DMS114 treated with DMSO at 0.1 percent for 48 hours (cell line): ENCODE data around the gene RAD51AP2.
"Not testable (repeated sequence)": the region's sequence is repeated elsewhere in the genome, so short reads cannot be mapped to it uniquely, and the experiment has no call there.

Source experiments
- DNase-seq: peaks from one replicate; lab custom pipeline; 2025; ENCODE audit not compliant: unreplicated experiment; lab: John Stamatoyannopoulos, UW

RAD51AP2 gene

DNA sequence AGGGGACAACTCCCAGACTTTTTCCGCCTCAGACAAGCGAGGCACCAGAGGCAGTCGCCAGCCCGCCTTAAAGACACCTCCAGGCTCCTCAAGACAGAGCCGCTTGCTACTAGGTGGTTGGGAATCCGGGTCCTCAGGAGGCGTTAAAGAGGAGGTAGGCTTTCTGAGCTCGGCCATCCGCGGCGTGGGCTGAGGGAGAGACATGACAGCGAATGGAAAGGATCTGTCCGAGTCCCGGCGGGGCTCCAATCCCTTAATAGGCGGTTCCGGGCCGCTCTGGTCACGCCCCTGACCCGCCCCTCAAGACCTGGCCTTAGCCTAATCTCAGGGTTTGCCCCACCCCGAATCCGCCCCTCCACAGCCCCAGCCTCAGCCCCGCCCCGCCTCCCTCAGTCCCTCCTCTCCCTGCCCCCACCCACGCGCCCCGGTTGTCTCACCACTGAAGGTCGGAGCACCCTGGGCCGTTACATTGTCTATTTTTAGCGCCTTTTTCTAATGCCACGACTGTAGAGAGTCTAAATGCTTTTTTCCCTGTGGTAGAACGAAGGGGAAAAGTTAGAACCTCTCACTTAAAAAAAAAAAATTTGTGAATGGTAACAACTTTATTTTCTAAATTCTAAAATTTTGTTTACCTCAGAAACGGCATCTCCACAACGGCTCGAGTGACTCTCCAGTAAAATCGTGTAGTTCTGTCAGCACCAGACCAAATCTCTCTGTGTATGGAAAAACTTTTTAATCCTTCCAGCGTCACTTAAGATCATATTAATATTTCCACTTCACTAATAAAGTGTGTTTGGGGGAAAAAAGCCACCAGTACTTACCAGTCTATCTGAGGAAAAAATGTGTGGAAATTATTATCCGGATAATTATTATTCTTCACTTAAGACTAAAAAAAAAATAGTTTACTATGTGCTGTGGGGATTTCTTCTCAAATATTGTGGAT, at the start of gene RAD51AP2:
Gene RAD51AP2 (minus strand): TSS at position 229 of the 943 bp plus-strand sequence. CDS start 25 bp downstream, at position 204.
- no peak for DNase-seq

DNA sequence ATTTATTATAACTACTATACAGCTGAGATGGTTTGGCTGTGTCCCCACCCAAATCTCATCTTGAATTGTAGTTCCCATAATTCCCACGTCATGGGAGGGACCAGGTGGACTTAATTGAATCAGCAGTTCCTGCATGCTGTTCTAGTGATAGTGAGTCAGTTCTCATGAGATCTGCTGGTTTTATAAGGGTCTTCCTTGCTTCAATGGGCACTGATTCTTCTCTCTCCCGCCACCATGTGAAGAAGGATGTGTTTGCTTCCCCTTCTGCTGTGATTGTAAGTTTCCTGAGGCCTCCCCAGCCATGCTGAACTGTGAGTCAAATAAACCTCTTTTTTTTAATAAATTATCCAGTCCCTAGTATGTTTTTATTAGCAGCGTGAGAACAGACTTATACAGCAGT, 47.5 kb upstream of the RAD51AP2 start:
- not testable (repeated sequence) for DNase-seq

DNA sequence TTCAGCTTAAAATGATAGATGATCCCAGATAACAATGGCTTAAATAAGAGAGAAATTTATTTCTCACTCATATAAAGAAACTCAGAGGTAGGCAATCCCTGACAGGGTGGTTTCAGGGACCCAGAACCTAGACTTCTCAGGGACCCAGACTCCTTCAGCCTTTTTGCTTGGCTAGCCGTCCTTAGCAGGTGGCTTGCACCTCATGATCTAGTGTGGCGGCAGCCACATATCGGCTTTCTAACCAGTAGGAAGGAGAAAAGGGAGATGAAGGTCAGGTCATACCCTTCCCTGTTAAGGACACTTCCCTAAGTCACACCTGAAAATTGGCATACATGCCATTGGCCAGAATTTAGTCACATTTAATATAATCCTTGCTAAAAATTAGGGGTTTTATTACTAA, 40.6 kb upstream of the RAD51AP2 start:
- DNase-seq, result no peak

DNA sequence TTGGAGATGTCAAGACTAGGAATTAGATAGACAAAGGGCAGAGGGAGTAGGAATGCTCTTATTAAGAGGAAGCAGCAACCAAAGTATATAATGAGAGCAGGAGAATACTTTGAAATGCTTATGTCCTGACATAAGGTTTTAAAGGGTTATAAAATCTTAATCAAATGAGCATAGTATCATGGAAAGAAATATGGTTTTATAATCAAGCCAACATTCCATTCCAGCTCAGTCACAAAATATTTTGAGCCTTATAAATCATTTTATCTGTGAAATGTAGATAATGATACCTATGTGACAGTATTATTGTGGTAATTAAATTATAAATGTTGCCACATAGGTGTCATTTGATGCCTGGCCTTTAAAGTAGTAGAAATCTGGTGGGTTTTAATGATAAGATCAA, 39.8 kb upstream of the RAD51AP2 start:
- DNase-seq, result no peak

DNA sequence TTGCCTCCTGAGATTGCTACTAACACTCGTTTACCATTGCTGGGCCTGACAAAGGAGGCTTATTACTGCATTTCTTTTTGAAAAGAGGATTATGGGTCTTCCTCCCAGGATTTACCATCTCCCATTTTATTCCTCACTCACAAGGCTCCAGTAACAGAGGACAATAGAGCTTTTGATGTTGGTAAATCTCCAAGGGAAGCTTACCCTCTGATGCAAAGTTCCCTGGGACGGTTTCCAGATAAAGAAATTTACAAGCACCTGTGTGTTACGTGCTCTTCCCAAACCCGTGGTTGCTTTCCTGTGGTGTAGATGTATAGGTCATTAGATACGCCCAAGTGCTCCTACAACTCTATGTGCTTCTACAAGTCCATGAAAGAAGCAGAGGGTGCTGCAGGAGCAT, 39.4 kb upstream of the RAD51AP2 start:
- DNase-seq, result no peak

DNA sequence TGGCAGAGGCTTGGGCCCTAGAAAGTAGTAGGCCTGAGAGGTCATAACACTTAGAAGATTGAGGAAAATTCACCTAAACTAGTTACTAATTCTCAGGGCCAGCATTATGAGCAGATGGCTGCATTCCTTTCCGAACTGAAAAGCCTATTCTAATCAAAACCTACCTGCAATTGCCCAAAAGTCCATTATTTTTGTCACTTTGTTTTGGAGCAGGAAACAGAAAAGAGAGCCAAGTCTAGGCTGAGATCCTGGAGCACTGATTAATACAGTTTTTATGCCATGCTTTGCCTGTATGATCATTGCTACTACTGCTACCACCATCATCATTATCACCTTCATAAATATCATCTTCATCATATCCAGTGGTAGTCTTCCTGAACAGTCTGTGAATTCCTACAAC, 36.9 kb upstream of the RAD51AP2 start:
- DNase-seq, result no peak

DNA sequence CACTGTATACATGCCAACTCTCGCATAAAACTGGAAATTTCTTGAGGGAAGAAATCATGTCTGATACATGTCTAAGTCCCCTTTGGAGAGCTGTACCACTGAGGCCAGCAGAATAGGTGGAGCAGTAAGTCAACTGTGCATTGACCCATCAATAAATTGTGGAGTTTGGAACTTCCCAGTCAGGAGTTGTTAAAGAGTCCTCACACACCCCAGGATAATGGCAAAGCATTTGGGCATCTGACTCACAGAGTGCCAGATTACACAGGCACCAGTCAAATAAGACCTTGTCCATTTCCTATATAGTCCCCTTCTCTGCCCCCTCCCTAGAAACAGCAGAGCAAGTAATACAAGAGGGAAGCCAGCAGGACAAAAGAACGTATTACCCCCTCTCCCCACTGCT, 32.7 kb upstream of the RAD51AP2 start:
- no peak for DNase-seq

DNA sequence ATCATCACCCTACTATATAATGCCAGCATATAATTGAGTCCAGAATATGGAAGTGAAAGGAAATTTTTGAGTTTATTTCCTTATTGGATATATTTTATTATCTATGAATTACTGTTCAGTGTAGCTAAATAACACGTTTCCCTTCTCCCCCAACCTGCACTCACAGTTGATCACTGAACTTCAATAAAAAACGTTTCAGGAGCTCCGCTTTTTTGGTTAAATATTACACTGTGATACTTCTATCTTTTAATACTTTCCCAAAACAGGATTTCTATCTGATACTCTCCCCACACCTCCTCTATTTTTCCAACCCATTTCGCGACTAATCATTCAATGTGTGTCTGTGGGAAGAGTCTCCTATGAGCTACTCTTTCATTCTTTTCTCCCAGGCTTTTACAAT, 29.5 kb upstream of the RAD51AP2 start:
- no peak for DNase-seq

DNA sequence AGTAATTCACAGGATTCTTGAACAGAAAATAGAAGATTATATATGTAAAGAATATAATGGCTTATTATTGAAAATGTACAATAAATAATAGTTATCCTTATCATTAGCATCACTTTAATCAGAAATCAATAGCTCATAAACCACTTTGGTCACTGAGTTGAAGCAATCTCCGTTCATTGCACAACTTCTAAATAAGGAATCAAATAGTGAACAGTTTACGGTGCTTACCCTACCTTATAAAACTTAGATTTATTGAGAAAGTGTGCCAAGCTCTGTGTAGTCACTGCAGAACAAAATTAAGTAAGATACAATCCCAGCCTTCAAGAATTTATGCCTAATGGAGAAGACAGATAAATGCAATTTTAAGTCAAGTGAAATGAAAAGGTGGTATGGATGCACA, 29.0 kb upstream of the RAD51AP2 start:
- DNase-seq, result no peak

DNA sequence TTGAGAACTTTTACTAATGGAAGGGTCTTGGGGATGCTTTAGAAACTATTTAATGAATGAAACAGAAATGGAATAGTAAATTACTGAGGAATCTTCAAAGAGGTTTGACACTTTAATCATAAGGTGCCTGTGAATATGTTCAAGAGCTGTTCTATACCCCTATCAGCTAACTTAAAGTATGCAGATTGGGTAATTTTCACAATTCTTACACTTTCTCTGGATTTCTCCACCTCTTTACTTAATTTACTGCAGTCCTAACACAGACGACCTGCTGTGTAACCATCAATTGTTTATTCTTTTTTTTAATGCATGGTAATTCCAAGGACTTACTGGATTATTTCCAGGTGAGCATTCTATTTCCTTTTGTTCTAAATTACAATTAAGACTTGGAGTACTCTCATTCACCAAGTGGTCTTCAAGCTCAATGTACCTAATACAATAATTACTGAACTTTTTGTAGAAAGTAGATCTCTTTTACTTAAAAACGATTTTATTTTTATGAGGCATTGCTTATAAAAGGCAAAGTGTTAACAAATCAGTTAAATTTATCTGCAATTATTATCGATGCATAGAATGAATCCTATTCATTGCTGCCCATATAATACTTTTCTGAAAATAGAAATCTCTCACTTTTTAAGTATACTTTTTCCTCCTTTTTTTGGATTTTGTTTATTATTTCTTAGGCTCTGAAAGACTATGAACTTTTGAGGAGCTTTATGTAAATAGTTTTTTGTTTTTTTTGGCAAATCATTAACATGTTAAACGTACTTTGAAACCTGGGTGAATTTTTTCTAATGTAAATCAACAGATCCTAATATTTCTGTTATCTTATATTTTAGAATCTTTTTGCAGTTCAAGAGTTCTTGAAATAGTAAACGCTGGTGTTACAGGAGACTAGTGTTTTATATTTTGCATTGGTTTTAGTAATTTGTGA, 27.7 kb upstream of the RAD51AP2 start:
- no peak for DNase-seq

DNA sequence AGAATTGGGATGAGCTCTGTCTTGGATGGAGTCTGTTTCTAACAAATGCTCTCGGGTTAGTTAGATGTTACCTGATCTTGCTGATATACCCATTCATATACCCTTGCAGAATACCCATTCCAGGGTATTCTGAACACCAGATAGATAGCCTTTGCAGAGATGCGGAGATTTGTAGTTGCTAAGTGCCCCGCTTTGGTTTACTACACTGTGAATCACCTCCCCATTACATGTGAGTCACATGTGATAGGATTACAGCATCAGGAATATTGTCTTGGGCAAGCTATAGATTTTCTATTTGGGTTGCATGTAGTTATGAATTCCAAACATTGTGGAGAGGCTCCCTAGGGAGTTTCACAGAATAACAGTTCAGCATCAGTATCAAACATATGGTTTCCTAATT, 26.0 kb upstream of the RAD51AP2 start:
- DNase-seq, result no peak

DNA sequence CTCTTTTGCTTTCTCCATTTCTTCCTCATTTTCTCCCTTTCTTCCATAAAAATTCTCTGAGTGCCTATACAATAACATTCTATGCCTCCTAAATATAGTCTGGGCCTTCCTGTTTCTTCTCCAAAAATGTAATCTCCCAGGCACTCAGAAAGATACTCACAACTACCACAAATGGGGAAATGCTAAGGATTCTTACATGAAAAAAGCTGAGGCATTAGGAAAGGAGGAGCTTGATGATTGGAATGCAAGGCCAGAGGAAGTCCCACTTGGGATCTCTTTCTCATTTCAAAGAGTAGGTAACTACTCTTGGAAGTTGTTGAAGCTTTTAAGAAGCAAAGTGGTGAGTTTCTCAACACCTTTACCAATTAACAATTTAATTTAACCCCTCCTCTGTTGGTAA, 25.6 kb upstream of the RAD51AP2 start:
- DNase-seq, result no peak

DNA sequence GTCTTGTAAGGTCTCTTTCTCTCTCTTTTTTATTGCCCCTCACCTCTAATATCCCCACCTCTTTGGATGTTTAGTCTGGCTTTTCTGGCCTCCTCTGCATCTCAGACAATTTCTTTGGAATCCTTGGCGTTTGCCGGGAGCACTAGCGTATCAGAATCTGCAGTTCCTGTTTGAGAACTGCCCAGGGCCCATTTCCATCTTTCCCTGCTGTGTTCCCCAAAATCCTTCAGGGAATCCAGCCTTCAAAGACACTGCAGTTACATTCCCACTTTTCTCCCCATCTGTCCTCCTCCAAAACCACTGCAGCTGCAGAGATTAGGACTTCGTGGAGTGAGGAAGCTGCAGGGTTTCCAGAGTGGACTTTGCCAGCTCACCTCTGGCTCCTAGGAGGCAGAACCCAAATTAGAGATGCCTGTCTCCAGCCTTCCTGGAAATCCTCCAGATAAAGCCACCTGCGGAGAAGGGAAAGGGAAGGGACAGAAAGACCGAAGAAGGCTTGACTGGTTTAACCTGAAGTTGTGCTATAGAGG, 25.0 kb upstream of the RAD51AP2 start:
- no peak for DNase-seq

DNA sequence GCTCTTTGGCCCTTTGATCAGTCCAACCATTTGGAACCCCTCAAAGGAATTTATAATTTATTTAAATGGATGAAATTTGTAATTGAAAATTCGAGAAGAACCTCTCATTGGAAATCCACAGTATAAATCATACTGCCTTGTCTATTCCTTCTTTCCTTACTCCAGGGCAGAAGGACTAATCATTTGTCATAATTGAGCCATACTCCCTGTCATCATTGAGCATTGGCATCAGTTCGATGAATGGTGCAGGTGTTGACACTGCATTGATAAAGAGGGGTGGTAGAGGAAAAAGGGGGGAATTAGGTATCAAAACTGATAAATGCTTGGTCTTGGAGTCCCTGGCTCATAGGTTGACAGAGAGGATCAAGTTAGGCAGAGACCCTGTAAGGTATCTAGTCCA, 24.2 kb upstream of the RAD51AP2 start:
- no peak for DNase-seq

DNA sequence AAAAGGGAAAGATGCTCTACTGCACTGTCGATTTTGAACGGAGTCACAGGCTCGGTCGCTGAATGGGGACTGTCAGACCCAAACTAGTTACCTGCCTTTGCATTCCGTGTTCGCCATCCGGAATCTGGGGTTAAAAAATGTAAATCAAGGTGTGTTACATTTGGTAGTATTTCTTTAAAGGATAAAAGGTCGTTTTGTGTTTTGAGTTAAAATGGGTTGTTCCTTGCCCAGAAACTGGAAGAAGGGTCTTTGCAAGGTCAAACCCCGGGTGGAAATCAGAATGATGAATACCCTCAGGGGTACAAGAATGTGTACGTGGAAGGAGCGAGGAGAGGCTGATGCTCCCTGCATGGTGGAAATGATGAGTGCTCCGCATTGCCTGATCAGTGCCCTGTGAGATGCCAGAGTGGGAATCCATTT, 23.3 kb upstream of the RAD51AP2 start:
- no peak for DNase-seq

DNA sequence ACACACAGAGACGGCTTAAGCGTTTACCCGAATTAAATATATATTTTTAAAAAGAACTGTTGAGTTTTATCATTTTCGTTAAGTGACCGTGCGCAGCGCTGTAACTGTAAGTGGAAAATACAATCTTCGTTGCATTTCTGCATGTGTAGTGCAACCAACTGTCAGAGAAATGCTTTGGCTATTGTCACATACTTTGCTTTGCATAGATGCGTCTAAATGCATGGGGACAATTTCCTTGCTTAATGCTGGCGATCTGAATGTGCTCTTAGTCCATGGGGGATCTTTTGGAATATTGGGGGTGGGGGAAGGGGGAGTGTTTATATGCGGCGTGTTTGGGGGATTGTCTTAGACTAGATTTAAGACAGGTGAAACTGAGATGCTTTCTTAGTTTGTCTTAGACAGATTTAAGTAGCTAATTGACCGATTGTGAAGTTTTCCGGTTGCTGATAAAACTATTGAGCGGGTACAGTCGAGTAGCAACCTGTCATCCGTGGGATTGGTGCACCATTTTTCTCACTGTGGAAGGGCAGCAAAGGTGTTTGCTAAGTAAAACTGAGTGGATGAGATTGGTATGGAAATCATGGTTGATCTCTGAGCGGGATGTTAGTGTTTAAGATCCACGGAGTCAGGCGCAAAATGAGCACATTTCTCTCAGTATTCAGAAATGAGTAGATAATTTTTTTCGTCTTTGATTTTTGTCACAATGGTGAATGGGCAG, 22.7 kb upstream of the RAD51AP2 start:
- DNase-seq, result no peak

DNA sequence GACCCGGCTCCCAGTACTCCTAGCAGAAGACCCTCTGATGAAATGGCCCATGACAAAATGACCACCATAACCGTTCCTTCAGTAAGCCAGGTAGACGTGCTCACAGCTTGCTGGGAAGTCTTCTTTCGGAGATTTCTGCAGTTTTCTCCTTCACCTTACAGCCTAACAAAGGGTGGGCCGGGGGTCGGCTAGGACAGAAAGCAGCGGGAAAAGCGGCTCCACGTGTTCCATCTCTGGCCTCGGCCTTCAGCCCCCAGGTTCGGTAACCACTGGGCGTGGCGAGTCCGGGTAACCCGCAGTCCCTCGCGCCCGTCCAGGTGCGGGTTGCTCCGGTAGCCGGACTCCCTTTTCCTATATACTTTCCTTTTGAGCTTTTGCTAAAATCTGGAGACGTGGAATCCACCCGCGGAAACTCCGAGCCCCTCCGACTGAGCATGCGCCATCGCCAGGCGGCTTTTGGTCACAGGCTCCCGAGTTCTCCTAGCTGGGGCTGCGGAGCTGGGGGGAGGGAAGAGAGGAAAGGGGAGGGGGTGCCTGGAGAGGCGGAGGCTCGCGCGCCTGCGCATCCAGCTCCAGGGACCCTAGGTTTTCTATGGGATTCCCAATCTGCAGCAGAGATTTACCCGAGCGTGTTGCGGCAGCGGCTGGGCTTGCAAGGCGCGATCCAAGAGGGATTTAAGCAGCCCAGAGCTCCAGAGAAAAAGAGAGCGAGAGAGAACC, 22.0 kb upstream of the RAD51AP2 start, which contains the start of gene VSNL1:
Gene VSNL1 (plus strand): TSS at position 604 of the 720 bp plus-strand sequence. CDS start 51,379 bp downstream, outside the sequence.
- peak; percentile 40 for DNase-seq

DNA sequence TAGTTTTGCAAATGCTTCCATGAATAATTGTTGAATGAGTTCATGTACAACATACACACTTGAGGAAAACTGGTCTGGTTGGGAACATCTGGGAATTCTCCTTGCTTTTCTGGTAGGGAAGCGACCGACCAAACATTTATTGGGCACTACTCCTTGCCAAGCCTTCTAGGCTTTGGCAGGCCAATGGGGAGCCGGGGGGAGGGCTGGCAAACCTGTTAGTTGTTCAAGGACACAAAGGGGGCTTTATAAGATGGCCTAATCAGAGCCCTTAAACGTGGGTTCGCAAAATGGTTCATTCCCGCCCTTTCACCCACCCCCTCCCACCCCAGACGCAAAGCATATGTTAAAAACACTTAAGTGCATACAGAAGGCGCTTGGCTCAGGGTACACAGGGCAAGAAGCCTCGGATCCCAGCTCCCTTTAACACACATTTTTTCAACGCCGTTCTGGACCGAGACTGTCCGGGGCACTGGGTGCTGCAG, 21.4 kb upstream of the RAD51AP2 start:
- DNase-seq, result no peak

DNA sequence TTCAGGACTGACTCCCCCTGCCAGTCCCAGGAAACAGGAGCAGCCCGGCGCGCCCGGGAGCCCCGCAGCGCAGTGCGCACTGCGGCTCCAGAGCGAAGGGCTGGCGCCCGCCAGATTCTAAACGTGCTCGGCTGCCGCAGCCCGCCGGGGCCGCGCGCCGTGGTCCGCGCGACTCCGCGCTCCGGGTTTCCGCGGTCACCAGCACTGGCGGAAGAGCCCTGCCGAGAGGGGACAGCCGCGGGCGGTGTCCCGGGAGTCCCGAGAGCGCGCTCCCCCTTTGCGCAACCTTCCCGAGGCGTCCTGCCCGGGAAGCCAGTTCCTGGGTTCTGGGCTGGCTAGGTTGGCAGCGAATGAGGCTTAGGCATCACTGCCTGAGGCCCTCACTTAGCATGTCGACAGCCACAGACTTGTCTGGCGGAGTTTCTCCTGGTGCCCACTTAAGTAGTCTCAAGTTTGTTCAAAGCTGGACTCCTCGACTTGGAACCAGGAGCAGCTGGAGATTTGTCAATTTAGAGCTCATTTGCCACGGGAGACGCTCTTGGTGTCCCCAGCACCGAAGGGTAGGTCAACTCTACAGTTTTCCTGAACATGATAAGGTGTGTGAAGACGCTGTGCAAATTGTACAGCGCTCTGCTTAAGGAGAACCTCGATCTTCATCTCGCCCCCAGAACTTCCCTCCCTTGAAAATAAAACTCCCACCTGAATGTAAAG, 20.8 kb upstream of the RAD51AP2 start:
- peak; percentile 21 for DNase-seq
